ENCODE measurements around the gene CHD5.
"Not testable (repeated sequence)": the region's sequence is repeated elsewhere in the genome, so short reads cannot be mapped to it uniquely, and the experiment has no call there.

The CHD5 gene

DNA sequence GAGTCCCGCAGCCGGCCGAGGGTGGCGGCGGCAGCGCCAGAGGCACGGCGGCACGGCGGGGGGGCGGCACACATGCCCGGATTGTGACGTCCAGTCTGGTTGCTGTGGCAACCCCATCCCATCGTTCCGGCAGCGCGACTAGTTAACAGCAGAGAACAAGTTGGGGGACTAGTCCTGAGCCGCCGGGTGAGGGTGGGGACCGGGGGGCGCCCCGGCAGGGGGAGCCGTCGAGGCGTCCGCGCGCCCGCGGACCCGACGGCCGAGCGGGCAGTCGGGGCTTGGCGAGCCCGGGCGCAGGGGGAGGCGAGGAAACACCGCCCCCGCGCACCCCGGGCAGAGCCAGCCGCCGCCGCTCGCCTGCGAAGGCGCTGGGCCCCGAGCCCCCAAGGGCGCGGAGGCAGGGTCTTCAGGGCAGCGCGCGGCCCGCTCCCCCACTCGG is at the start of gene CHD5:
Gene CHD5 (minus strand): TSS at position 54 of the 439 bp plus-strand sequence. CDS start 298 bp downstream, outside the sequence.
- DNase-seq (ENCODE audit: low read depth in 2 of 2), result no peak

DNA sequence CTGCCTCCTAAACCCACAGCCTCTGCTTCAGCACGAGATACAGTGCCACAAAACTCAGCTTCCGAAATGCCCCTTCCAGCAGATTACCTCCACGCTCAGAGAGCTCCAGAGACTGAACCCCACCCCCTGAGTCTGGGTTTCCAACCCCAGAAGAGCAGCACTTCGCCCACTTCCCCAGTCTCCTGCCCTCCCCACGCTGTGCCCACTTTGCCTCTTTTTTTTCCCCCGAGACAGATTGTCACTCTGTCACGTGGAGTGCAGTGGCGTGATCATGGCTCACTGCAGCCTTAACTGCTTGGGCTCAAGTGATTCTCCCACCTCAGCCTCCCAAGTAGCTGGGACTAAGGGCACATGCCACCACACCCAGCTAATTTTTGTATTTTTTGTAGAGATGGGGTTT is 45.5 kb upstream of the CHD5 start:
- no peak for DNase-seq (ENCODE audit: low read depth in 2 of 2)

DNA sequence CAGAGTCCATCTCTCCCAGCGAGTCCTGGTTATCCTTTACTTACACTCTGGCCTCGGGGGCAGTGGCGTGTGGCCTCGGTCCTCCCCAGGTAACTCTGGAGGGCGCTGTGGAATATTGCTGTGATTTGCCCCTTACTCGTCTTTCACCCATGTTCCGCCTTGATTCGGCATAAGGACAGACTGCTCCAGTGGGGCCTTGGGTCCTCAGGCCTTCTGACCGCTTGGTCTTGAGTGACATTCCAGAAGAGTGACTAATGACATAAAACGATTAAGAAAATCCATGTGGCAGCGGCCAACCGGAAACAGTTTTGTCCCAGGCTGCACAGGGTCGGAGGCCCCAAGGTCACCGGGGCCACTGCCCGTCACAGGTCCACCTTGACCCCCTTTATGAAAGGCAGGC is 44.6 kb upstream of the CHD5 start:
- DNase-seq (ENCODE audit: low read depth in 2 of 2), result no peak

DNA sequence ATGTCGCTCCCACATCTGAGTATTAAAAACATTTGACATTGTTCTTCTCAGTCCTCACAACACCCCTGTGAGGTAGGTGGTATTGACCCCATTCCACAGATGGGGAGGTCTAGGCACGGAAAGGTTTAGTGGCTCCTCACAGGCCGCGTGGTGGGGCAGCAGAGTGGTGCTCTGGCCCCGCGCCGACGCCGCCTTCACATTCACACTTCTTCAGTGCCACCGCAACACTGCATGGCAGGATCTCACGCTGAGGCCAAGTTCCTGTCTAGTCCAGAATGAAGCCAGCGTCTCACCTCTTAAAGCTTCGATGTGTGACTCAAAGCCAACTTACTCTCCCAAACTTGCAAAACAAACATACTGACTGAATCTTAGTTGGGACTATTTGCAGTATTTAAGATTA is 43.5 kb upstream of the CHD5 start:
- DNase-seq (ENCODE audit: low read depth in 2 of 2), result no peak

DNA sequence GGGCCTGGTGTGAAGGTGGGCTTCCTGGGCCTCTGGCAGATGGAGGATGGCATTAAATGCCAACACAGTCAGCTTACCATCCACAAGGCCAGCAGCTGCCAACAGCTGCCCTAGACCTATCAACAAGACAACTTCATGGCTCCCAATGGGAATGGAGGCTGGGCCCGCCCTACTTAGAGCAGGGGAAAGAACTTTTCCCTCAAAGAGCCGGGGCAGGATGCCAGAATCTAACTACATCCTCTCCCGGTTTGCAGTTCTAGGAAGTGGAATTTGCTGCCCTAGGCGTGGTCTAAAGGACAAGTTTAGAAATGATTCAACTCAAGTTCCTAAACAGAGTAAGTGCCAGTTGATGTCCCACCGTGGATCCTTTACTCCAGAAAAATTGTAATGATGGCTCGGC is 42.5 kb upstream of the CHD5 start:
- DNase-seq (ENCODE audit: low read depth in 2 of 2), result no peak

DNA sequence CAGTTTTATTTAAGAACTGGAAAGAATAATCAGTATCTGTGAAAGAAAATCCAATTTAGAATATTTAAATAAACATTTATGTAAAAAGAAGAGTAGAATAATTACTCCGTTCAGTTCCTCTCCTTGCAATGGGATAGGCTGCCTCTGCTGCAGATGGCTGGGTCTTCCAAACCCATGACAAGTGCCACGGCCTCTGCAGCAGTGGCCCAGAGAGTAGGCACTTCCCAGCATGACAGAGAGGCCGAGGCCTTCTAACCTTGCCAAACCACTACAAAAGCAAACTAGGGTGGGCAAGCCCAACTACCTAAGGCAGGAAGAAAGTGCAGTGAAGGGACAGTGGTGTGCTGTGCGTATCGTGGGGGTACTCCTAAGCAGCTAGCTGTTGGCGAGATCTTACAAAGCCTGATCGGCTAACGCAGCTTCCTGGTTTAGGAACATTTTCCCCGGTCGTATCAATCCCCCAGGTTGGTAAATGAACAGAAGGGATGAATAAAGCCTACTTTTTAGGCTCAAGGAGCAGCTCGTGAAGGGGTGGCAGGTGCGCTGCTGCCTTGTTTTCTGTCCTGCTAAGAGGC is 41.2 kb upstream of the CHD5 start:
- no peak for DNase-seq (ENCODE audit: low read depth in 2 of 2)

DNA sequence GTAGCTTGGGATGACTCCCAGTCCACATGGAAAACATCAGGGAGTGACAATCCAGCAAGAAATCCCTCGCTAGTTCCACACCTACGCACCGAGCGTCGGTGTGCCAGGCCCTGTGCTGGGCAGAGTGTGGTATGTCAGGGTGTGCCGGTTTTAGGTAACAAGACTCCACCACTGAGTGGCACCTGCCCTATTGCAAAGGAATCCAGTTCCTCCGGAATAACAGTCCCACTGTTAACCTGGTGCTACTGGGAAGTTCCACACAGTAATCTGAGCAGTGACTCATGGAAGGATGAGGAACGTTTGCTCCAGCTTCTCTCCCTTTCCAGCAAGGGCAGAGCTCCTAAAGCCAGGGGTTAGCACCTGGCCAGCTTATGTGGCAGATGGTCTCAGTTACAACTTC is 40.1 kb upstream of the CHD5 start:
- no peak for DNase-seq (ENCODE audit: low read depth in 2 of 2)

DNA sequence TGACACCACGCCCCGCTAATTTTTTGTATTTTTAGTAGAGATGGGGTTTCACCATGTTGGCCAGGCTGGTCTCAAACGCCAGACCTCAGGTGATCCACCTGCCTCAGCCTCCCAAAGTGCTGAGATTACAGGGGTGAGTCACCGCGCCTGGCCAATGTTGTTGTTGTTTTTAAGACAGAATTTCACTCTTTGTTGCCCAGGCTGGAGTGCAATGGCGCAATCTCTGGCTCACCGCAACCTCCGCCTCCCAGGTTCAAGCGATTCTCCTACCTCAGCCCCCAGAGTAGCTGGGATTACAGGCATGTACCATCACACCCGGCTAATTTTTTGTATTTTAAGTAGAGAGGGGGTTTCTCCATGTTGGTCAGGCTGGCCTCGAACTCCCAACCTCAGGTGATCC is 39.5 kb upstream of the CHD5 start:
- not testable (repeated sequence) for DNase-seq (ENCODE audit: low read depth in 2 of 2)

DNA sequence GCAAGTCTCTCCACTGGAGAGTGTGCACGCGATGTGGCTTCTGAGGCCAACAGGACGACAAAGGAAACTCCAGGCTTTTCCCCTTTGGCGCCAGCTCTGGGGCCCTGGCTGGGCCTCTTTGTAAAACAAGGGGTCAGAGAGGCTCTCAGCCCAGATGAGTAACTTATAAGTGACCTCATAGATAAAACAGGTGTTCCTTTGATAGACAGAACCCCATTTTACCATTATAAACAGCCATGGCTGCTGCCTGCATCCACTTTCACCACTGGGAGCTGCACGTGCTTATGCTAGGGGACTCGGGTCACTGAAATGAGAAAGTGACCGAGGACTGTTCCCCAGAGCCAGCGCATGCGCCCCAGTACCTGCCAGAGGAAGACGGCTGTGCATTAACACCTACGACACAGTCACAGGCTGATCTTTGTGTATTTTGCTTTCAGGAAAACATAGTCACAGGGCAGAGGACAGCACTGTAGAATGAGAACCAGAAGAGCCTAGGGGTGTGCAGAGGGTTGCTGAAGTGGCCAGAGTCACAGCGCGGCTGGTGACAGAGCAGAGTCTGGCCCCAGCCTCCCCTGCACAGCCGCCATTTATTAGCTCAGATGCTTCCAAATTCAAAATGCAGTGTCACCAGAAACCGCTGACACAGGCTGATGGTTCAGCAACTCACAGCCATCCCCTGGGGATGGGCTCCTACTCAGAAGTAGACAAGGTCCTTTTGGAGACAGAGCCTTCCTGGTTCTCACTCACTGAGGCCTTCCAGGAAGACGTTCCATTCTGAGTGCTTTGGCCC is 38.4 kb upstream of the CHD5 start:
- no peak for DNase-seq (ENCODE audit: low read depth in 2 of 2)

DNA sequence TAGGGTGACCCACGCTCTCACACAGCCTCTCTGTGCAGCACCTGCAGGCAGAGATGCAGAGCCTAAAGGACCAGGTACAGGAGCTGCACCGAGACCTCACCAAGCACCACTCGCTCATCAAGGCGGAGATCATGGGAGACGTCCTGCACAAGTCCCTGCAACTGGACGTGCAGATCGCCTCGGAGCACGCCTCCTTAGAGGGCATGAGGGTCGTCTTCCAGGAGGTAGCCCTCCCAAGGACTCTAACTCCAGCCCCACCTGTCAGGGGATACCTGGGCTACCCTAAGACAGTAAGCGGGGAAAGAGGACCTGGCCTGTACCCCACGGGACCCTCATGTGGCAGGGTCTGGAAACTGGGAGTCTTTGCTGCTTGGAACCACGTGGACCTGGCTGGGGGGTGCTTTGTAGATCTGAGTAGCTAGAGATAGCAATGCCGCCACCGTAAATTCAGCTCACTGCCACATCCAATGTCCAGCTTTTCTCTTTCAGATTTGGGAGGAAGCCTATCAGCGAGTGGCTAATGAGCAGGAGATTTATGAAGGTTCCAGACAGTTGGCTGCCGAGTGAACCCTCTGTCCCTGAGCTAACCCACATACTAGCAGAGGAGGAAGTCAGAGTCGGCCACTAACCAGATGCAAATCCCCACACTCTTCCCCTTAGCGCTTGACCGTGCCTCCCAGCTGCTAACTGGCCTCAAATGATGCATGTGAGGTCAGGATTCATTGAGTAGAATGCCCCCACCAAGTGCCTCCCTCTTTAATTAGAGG is 32.3 kb upstream of the CHD5 start:
- DNase-seq (ENCODE audit: low read depth in 2 of 2), result no peak

DNA sequence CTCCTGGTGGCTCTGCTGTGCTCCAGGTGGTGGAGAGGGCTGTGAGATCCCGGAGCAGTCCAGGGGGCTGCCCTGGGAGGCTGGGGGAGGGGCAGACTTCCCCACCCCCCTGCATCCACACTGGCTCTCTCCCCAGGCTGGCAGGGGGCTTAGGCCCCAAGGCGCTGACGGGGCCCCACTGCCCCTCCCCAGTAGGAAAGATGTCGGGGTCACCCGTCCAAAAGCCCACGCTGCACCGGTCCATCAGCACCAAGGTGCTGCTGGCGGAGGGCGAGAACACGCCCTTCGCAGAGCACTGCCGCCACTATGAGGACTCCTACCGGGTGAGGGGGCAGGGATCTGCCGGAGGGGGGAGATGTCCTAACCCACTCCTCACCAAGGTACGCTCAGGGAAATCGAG is 31.6 kb upstream of the CHD5 start:
- no peak for DNase-seq (ENCODE audit: low read depth in 2 of 2)

DNA sequence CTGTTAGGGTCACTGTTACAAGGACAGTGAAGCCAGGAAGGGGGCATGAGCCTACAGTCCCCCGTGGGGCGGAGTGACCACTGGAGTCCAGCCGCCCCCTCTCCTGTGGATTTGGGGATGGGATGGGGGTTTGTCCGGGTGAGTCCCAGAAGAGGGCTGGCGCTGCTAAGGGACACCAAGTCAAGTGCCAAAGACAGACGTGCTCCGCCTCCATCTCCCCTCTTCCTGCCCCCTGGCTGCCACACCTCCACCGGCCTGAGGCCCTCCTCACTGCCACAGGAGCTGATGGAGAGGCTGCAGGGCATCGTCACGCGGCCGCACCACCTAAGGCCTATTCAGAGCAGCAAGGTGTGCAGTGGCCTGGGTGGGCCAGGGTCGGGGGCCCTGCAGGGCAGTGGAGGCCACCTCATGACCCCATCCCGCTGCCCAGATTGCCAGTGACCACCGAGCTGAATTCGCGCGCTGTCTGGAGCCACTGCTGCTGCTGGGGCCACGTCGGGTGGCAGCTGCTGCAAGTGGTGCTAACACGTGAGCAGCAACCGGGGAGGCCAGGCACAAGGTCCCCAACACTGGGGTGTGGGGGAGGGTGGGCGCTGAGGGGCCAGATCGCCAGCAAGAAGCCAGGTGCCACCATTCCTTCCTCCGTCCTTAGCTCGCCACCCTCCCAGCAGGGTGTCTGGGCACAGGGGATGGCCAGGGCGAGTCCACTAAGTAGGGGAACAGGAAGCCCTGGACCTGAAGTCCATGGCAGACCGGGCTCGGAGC is 30.7 kb upstream of the CHD5 start:
- no peak for DNase-seq (ENCODE audit: low read depth in 2 of 2)

DNA sequence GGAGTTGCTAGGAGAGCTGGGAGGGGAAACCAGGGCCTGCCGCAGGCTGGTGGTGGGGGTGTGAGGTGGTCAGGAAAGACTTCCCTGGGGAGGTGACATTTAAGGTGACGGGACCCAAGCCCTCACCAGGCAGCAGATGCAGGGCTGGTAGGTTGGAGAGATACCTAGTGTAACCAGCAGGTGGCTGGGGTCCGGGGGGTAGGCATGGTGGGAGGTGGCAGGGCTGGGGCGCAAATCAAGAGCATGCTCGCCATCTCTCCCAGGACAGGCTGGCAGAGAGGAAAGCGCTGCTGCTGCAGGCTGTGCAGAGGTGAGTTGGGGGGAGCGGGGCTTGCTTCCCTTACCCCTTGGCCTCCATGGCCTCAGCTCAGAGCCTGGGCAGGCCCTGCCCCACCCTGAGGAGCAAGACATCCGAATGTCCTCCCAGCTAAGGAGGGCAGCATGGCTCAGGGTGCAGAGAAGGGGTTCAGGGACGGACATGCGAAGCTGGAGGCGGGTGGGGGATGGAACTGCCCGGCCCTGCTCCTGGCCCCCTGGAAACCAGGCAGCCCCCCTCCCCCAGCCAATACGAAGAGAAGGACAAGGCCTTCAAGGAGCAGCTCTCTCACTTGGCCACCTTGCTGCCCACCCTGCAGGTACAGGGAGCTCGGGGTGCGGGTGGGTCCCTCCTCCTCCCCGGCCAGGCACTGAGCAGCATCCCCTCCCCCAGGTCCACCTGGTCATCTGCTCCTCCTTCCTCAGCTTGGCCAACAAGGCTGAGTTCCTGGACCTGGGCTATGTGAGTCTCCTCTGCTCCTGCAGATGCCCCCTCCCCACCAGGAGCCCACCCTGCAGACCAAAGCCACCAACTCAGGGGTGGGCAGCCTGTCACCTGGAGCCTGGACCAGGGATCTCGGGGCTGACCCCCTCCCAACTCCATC is 29.8 kb upstream of the CHD5 start:
- no peak for DNase-seq (ENCODE audit: low read depth in 2 of 2)

DNA sequence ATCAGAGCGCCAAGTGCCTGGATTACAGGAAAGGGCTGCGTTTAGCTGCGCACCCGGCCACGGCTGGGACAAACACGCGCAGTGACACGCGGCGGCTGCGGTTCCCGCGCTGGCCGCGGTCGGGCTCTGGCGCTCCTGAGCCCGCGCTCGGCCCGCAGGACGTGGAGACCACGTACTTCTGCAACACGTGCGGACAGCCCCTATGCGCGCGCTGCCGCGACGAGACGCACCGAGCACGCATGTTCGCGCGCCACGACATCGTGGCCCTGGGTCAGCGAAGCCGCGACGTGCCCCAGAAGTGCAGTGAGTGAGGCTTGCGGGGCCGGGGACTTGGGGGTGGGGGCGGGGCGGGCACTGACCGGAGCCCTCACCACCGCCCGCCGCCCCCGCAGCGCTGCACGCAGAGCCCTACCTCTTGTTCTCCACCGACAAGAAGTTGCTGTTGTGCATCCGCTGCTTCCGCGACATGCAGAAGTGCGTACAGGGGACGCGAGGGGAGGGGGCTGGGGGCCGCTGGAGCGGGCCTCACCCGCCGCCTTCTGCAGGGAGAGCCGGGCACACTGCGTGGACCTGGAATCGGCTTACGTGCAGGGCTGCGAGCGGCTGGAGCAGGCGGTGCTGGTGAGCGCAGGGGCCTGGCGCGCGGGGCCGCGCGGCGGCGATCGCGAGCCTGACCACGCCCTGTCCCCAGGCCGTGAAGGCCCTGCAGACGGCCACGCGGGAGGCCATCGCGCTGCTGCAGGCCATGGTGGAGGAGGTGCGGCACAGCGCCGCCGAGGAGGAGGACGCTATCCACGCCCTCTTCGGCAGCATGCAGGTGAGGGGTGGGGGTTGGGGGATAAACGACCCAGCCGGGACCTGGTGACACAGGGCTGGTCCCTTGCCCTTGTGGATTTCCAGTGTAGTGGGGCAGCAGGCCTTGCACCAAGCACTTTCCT is 28.9 kb upstream of the CHD5 start:
- no peak for DNase-seq (ENCODE audit: low read depth in 2 of 2)

DNA sequence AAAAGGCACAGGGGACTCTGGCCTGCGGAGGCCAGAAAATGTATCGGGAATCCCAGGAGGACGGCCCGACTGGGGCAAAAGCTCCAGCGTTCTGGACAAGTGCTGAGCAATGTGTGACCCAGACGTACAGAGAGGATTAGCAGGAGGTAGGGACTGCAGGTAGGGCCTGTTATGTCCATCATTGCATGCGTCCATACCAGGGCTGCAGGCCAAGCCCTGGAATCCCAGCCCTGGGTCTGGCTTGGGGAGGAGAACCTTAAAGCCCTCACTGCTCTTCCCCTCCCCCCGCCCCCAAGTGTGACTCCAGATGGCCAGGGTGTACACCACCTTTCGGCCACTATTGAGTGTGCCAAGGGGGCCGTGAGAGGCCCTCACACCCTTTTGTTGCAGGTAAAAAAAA is 27.8 kb upstream of the CHD5 start:
- no peak for DNase-seq (ENCODE audit: low read depth in 2 of 2)

DNA sequence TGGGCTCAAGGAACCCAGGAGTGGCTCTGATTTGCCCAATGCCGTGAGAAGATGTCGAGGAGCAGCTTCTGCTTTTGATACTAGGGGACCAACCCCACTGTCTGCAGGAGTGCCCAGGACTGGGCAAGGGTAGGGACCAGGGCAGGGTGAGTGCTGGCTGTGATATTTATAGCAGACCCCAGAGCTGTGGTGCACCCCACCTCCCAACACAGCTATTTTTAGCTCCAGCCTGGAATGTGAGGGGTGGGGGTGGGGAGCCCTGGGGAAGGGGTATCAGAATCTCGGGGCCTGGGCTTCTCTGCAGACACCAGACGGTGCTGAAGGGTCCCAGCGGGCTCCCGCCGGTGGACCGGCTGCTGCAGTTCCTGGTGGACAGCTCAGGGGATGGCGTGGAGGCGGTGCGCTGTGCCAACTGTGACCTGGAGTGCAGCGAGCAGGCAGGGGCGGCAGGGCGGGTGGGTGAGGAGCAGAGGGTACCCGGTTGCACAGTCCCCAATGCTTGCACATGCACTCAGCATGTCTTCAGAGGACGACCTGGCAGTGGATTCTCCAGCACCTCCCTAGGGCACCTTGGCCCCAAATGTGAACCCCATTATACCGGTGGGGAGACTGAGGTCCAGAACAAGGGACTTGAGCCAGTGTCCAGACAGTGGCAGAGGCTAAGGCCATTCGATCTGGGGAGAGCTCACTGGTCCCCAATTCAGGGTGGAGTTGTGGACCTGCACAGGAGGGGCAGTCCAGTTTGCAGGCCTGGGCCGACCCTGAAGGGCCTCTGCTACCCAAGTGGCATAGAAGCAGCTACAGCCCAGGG is 27.2 kb upstream of the CHD5 start:
- no peak for DNase-seq (ENCODE audit: low read depth in 2 of 2)

DNA sequence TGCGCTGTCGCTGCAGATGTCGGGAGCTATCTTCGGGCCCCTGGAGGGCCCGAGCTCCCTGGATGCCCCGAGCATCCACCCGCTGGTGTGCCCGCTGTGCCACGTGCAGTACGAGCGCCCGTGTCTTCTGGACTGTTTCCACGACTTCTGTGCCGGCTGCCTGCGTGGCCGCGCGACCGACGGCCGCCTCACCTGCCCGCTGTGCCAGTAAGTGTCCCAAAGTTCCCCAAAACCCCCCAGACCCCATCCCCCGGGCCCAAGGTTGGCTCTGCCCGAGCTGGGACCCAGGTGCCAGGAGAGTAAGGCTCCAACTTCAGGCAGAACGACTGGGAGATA is 26.4 kb upstream of the CHD5 start:
- DNase-seq (ENCODE audit: low read depth in 2 of 2), result no peak

DNA sequence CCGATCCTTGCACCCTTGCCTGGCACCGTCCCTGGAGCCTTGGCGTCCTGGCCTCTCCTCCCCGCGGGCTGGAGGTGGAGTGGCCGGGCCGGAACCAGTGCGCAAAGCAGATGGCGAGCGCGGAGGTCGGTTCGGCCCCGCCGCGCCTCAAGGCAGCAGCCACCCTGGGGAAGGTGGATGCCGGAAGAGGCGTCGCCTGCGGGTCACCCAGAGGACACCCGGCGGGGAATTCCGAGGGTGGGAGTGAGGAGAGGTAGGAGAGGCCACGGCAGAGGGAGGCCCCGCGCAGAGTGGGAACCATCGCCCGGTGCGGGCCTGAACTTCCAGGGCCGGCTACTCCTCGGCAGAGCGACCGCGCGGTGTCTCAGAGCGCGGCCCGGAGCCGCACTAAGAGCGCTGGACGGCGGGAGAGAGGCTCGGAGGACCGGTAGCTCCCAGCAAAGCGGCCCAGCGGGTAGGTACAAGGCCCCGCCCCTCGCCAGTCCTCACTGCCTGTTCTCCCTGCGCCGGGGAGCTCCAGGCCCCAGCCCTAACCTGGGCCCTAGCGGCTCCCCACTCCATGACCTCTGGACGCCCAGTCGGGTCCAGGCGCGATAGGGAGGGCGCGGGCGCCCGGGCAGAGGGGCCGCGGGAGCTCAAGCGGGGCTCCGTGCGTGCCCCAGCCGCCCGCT is 25.9 kb upstream of the CHD5 start, which contains the start of gene RNF207:
Gene RNF207 (plus strand): TSS at position 271 of the 671 bp plus-strand sequence. CDS start 417 bp downstream, outside the sequence.
- no peak for DNase-seq (ENCODE audit: low read depth in 2 of 2)
